DOHH2 (cell line): Measurements from ENCODE around the gene SIPA1.

Experiments used
- EZH2phosphoT487 ChIP-seq: fragments of 200-600 bp; sonication (generic); IDR thresholded peaks from 2 replicates; pipeline ENCODE4 v1.6.1; 2017; ENCODE audit warnings: borderline replicate concordance, mild to moderate bottlenecking, antibody characterized with exemption, low read length, moderate library complexity, mixed read lengths
- TF ChIP-seq, protein P1 (sequence below): fragments of 200-600 bp; sonication (generic); IDR thresholded peaks from one replicate; pipeline ENCODE4 v1.5.1; 2014; ENCODE audit warnings: antibody characterized with exemption, mild to moderate bottlenecking, low read depth, low read length; ENCODE audit not compliant: poor library complexity, severe bottlenecking

DNA sequence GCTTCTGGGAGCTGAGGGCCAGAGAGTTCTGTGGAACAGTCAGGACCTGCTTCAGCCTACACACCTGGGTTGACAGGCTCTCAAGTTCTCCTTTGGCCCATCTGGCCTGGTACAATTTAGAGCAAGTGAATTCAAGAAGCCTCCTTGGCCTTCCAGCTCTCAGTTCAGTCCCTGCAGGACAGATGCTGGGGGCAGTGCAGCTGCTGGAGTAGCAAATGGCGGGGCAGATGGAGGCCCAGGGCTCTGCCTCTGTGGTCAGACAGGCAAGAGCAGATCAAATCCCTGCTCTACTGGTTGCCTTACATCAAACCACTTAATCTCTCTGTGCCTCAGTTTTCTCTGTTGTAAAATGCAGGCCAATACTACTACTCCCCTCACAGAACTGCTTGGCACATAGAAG lies 33.6 kb upstream of the SIPA1 start:
- no peak for TF ChIP-seq EZH2phosphoT487
- TF ChIP-seq, protein P1, sequence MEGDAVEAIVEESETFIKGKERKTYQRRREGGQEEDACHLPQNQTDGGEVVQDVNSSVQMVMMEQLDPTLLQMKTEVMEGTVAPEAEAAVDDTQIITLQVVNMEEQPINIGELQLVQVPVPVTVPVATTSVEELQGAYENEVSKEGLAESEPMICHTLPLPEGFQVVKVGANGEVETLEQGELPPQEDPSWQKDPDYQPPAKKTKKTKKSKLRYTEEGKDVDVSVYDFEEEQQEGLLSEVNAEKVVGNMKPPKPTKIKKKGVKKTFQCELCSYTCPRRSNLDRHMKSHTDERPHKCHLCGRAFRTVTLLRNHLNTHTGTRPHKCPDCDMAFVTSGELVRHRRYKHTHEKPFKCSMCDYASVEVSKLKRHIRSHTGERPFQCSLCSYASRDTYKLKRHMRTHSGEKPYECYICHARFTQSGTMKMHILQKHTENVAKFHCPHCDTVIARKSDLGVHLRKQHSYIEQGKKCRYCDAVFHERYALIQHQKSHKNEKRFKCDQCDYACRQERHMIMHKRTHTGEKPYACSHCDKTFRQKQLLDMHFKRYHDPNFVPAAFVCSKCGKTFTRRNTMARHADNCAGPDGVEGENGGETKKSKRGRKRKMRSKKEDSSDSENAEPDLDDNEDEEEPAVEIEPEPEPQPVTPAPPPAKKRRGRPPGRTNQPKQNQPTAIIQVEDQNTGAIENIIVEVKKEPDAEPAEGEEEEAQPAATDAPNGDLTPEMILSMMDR, result no peak
